GM19328 (cell line): ENCODE results near the gene CCDC85C.

ENCODE experiments used
- ATAC-seq: cut with Tn5 transposase; IDR thresholded peaks from one replicate; pipeline ENCODE4 v1.9.1; 2021; ENCODE audit warnings: mild to moderate bottlenecking, moderate library complexity; ENCODE audit not compliant: unreplicated experiment

The CCDC85C gene

GRCh38 chr14:99606359-99606758, 2.4 kb upstream of the CCDC85C start:
- no peak for ATAC-seq

GRCh38 chr14:99605299-99605961, 1.4 kb upstream of the CCDC85C start:
- ATAC-seq: peak; percentile 26

GRCh38 chr14:99604766-99605298, 825 bp upstream of the CCDC85C start:
- ATAC-seq: peak; percentile 11

- peak; percentile 88 for ATAC-seq
Observed at GRCh38 chr14:99604278-99604765, 315 bp upstream of the CCDC85C start.

- ATAC-seq: no peak
Observed at GRCh38 chr14:99602788-99603415, 1.1 kb downstream of the CCDC85C start.

GRCh38 chr14:99602054-99602787, 1.8 kb downstream of the CCDC85C start:
- ATAC-seq: no peak

GRCh38 chr14:99601361-99601831, 2.6 kb downstream of the CCDC85C start:
- no peak for ATAC-seq

- no peak for ATAC-seq
Observed at GRCh38 chr14:99600232-99600888, 3.6 kb downstream of the CCDC85C start.

- ATAC-seq: no peak
Observed at GRCh38 chr14:99599393-99599792, 4.6 kb downstream of the CCDC85C start.

- no peak for ATAC-seq
Observed at GRCh38 chr14:99598774-99599173, 5.2 kb downstream of the CCDC85C start.

- ATAC-seq: no peak
Observed at GRCh38 chr14:99597911-99598600, 6.0 kb downstream of the CCDC85C start.

GRCh38 chr14:99596772-99597171, 7.2 kb downstream of the CCDC85C start:
- no peak for ATAC-seq

- ATAC-seq: no peak
Observed at GRCh38 chr14:99596071-99596627, 7.9 kb downstream of the CCDC85C start.

- ATAC-seq: no peak
Observed at GRCh38 chr14:99595524-99595923, 8.5 kb downstream of the CCDC85C start.

GRCh38 chr14:99595034-99595433, 9.0 kb downstream of the CCDC85C start:
- ATAC-seq: peak; percentile 95

- no peak for ATAC-seq
Observed at GRCh38 chr14:99593971-99594841, 9.8 kb downstream of the CCDC85C start.

- no peak for ATAC-seq
Observed at GRCh38 chr14:99592933-99593753, 10.9 kb downstream of the CCDC85C start.

- no peak for ATAC-seq
Observed at GRCh38 chr14:99592394-99592793, 11.6 kb downstream of the CCDC85C start.
